Left lung (tissue), 10 donors: ENCODE measurements around the gene DSCAML1. TPM values are rescaled to one million over a fixed set of nuclear protein-coding genes. Genes with fewer than 3 reads are reported as not detected.
A peak's percentile ranks its signal among the peaks of the same experiment; 100 is the strongest.

ENCODE experiments used
- ATAC-seq: fragments of 200-7000 bp; cut with Tn5 transposase; one replicate; pipeline ENCODE4 v1.9.1; 2020; ENCODE audit warnings: moderate library complexity
- DNase-seq, 4 donors: peaks; one replicate each; pipeline ENCODE4 v3.0.0-alpha.2; 2013 to 2020
- H3K27ac ChIP-seq, 2 donors: fragments of 200-600 bp; sonication (generic) in 1 of 2; one replicate each; pipeline versions ENCODE4 v1.5.0 to v1.8.0; 2020 to 2021
- H3K27me3 ChIP-seq, 2 donors: fragments of 200-600 bp; sonication (generic) in 1 of 2; one replicate each; pipeline versions ENCODE4 v1.5.0 to v1.8.0; 2020 to 2021
- H3K36me3 ChIP-seq, 2 donors: fragments of 200-600 bp; sonication (generic) in 1 of 2; one replicate each; pipeline versions ENCODE4 v1.5.0 to v1.8.0; 2020 to 2021
- H3K4me1 ChIP-seq, 2 donors: fragments of 200-600 bp; one replicate each; pipeline ENCODE4 v1.8.0; 2021
- H3K4me3 ChIP-seq, 2 donors: fragments of 200-600 bp; sonication (generic) in 1 of 2; one replicate each; pipeline versions ENCODE4 v1.5.0 to v1.8.0; 2020 to 2021; ENCODE audit warnings: mild to moderate bottlenecking in 1 of 2
- H3K9me3 ChIP-seq, 2 donors: fragments of 200-600 bp; sonication (generic) in 1 of 2; one replicate each; pipeline versions ENCODE4 v1.5.0 to v1.8.0; 2020 to 2021
- intact Hi-C, 2 donors: fragments of 100-400 bp; cut with DNase I; formaldehyde crosslinking; loops; one replicate each; pipeline versions ENCODE4 v1.11.2 to v1.14.2; 2022
- polyA plus RNA-seq, 6 donors: library from polyadenylated mRNA; unstranded; fragments of 120-200 nt; gene quantifications; one replicate each; pipeline ENCODE4 v1.2.1, GENCODE V29; 2013; ENCODE audit not compliant: insufficient read length in 6 of 6
- total RNA-seq, 2 donors: library from RNA; stranded (reverse); fragmentation: NEBNext Ultra II Directional; extraction: Animal tissue kit (Norgen Biotek cat#: 25700); gene quantifications; one replicate each; pipeline ENCODE4 v1.2.1, GENCODE V29; 2021
- TF ChIP-seq, protein P1 (sequence below), 2 donors: fragments of 200-600 bp; sonication (generic) in 1 of 2; IDR thresholded peaks; one replicate each; pipeline versions ENCODE4 v1.5.0 to v1.8.0; 2021; ENCODE audit warnings: antibody characterized with exemption in 2 of 2
- donor health status: DM: no; HTN: yes; CAD: no.
- donor health status: DM: no; HTN: no; CAD: no.

Gene DSCAML1
- total and polyA plus RNA-seq, 8 donors, result 0.35 to 1.8 (median 1.2) TPM

DNA sequence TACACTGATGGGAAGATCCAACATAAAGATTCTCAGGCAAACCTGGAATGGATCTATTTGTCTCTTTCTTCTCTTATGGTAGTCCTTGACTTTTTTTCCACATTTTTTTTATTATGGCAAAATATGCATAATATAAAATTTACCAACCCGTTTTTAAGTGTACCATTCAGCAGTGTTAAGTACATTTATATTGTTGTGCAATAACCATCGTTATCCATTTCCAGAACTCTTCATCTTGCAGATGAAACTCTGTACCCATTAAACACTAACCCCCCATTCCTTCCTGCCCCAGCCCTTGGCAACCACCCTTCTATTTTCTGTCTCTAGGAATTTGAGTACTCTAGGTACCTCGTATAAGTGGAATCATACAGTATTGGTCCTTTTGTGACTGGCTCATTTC is 99.7 kb downstream of the DSCAML1 start:
- Histone ChIP-seq H3K4me1 (no peaks in the 10 kb centered on the region), H3K9me3 (no peaks in the 10 kb centered on the region), H3K4me3 (no peak overlapping the region), H3K27me3 (no peaks in the 10 kb centered on the region), H3K27ac (no peak overlapping the region), H3K36me3 (no peaks in the 10 kb centered on the region)
- intact Hi-C loops, result no loop called here
- ATAC-seq, result no peak
- no peak for DNase-seq
- TF ChIP-seq, protein P1, sequence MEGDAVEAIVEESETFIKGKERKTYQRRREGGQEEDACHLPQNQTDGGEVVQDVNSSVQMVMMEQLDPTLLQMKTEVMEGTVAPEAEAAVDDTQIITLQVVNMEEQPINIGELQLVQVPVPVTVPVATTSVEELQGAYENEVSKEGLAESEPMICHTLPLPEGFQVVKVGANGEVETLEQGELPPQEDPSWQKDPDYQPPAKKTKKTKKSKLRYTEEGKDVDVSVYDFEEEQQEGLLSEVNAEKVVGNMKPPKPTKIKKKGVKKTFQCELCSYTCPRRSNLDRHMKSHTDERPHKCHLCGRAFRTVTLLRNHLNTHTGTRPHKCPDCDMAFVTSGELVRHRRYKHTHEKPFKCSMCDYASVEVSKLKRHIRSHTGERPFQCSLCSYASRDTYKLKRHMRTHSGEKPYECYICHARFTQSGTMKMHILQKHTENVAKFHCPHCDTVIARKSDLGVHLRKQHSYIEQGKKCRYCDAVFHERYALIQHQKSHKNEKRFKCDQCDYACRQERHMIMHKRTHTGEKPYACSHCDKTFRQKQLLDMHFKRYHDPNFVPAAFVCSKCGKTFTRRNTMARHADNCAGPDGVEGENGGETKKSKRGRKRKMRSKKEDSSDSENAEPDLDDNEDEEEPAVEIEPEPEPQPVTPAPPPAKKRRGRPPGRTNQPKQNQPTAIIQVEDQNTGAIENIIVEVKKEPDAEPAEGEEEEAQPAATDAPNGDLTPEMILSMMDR (IDR thresholded peaks at IDR 0.05), result no peak

DNA sequence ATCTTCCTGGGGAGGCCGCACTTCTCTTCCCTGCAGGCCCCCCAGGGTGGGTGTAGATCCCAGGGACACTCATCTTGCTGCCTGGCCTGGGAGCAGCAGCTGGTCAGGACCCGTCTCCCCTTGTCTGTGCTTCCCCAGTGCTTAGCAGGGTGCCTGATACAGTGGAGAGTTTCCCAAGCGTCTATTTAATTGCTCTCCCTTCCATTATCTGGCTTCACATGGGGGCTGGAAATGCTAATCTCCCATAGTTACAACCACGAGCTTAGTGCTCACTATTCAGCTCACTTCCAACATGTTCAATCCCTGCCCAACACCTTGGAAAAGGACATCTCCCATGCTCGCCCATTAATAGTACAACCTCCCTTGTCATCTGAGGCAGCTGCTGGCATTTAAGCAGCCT is 100.5 kb downstream of the DSCAML1 start:
- intact Hi-C loops, result no loop called here

DNA sequence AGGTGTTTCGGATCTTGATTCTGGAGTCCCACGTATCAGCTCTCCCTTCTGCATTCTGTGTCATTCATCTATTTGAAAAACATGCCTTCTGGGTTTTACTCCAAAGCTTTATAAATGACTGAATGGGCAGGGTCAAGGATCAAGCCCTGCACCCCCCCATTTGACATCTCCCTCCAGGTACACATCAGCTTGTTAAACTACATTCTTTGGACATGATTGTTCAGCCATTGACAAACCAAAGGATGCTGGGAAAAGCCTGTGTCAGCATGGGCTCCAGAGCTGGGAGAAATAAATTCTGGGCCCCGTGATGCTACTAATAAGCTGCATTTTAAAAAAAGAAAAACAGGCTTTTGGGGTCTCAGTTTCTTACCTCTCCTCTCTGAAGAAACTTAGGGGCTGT is 103.7 kb downstream of the DSCAML1 start:
- DNase-seq (no peak), ATAC-seq (peak; percentile 33)
- Histone ChIP-seq H3K27me3 (no peaks in the 10 kb centered on the region), H3K27ac (no peak overlapping the region), H3K4me1 (no peaks in the 10 kb centered on the region), H3K4me3 (no peak overlapping the region), H3K9me3 (no peaks in the 10 kb centered on the region), H3K36me3 (no peaks in the 10 kb centered on the region)
- intact Hi-C loops, result no loop called here
- TF ChIP-seq, protein P1 (IDR thresholded peaks at IDR 0.05), result no peak

More for the DNA sequence above, 100.5 kb downstream of the DSCAML1 start:
- H3K27ac ChIP-seq, result no peak overlapping the region
- H3K4me3 ChIP-seq, result no peak overlapping the region
- no peak for DNase-seq
- TF ChIP-seq, protein P1 (IDR thresholded peaks at IDR 0.05), result no peak
- H3K27me3 ChIP-seq, result no peaks in the 10 kb centered on the region
- no peaks in the 10 kb centered on the region for H3K4me1 ChIP-seq
- no peaks in the 10 kb centered on the region for H3K36me3 ChIP-seq
- ATAC-seq, result no peak
- H3K9me3 ChIP-seq, result no peaks in the 10 kb centered on the region

DNA sequence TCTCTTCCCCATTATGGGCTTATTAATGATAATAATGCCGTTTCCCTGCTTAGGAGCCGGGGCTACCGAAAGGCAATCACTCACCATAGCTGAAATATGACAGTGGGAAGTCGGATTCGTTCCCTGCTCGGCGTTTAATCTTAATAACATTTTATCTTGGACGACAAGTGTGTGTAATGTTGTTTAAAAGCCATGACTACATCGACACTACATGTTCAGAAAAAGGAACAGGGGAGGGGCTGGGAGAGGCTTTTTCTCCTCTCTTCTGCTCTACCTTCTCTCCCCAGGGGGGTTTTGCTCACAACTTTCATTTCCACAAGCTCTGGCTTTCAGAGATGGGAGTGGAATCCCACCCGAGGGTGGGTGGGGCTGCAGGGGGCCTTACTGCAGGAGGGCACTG is 105.5 kb downstream of the DSCAML1 start:
- ATAC-seq, result peak; percentile 24
- DNase-seq, result peak in 1 of 4 donors; percentile 15
- no peaks in the 10 kb centered on the region for H3K9me3 ChIP-seq
- H3K36me3 ChIP-seq, result no peaks in the 10 kb centered on the region
- no peak overlapping the region for H3K27ac ChIP-seq
- H3K27me3 ChIP-seq, result no peaks in the 10 kb centered on the region
- intact Hi-C loops, result no loop called here
- H3K4me3 ChIP-seq, result no peak overlapping the region
- no peaks in the 10 kb centered on the region for H3K4me1 ChIP-seq
- TF ChIP-seq, protein P1 (IDR thresholded peaks at IDR 0.05), result no peak

DNA sequence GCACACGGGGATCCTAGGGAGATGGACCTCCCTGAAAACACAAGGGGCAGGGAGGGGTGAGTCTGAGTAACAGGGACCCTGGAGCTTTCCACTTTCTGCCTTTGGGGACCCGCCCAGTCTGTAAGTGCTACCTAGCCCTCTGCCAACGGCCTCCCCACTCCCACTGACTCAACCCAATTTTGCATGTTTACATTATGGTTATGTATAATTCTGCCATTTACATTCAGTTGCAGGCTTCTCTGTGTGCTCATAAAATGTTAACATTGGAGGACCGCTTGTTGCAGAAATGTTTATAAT is 105.8 kb downstream of the DSCAML1 start:
- DNase-seq (no peak), ATAC-seq (no peak)
- H3K9me3 ChIP-seq, result no peaks in the 10 kb centered on the region
- TF ChIP-seq, protein P1 (IDR thresholded peaks at IDR 0.05), result no peak
- no peaks in the 10 kb centered on the region for H3K27me3 ChIP-seq
- no peaks in the 10 kb centered on the region for H3K36me3 ChIP-seq
- no peak overlapping the region for H3K4me3 ChIP-seq
- no peak overlapping the region for H3K27ac ChIP-seq
- H3K4me1 ChIP-seq, result no peaks in the 10 kb centered on the region
- intact Hi-C loops, result no loop called here
